Measurements from ENCODE around the gene TNFRSF25. TPM values are rescaled to one million over a fixed set of nuclear protein-coding genes. Genes with fewer than 3 reads are reported as not detected.
"Not testable (repeated sequence)": the region's sequence is repeated elsewhere in the genome, so short reads cannot be mapped to it uniquely, and the experiment has no call there.

The TNFRSF25 gene
- total RNA-seq, 2 experiments from 2014 or later = 47.7 to 55.8 TPM

DNA sequence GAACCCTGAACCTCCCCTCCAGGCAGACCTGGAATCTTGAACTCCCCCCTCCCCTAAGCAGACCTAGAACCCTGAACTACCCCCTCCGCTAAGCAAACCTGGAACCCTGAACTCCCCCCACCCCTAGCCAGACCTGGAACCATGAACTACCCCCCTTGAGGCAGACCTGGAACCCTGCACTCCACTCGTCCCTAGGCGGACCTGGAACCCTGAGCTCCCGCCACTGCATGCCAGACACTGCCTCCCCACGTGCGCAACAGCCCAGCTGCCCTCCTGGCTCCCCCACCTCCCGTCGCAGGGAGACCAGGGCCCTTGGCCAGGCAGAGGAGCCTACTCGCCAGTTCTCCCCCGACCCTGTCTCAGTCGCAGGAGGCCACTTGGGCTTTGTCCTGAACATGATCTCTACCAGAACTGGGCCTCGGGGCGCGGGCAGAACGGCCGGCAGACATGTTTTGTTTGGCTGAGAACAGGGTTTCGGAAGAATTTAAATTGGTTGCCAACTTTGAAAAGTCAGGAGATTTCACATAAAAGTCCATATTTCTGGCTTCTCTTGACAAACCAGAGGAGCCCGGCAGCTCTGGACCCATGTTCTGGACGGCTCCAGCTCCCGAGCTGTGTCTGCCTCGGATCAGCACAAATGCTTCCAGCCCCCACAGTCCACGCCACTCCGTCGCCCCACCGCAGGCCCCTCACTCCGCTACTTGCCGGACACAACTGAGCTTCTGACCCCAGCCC lies 34.7 kb upstream of the TNFRSF25 start:
- ChIA-PET POLR2A (no interaction called here), CTCF (no interaction called here)
- Mint-ChIP-seq H3K27me3 (ENCODE audit: low read depth) (peaks cover 18% of the 10 kb centered on the region), H3K4me1 (ENCODE audit: low read depth) (peaks cover 17% of the 10 kb centered on the region), H3K4me3 (no peak overlapping the region), H3K27ac (no peak overlapping the region), H3K36me3 (ENCODE audit: low read depth) (no peaks in the 10 kb centered on the region), H3K9me3 (ENCODE audit: insufficient read depth) (no peaks in the 10 kb centered on the region)
- no peak for DNase-seq
- no peak for ATAC-seq

DNA sequence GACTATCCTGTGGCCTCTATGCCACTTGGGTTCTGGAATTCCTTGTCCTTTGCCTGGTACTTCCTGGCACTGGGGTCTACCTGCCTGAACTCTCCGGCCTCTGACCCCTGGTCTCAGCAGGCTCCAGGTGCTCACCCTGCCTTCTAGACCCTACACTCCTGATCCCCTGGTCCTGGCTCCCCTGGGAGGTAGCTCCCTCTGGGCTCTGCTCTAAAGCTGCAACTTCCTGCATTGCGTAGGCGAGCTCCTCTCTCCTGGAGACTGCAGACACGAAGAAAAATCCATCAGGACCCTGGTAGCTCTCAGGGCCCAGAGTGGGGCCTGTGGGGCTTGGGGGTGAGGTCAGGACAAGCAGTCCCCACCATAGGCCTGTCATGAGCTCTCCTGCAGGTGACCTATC lies 33.3 kb upstream of the TNFRSF25 start:
- DNase-seq = no peak
- no peak for ATAC-seq
- no peak overlapping the region for H3K27ac Mint-ChIP-seq
- H3K27me3 Mint-ChIP-seq (ENCODE audit: low read depth) = peaks cover 19% of the 10 kb centered on the region
- ChIA-PET POLR2A (interaction anchor here (0.8 to 1.1 kb wide), 2 partner anchors 9 to 55 kb away, joined by 3 read pairs; partner anchors contain the start of gene NOL9), CTCF (interaction anchor here (0.8 to 2.8 kb wide), 2 partner anchors 9 to 147 kb away, joined by 4 to 8 read pairs; no protein-coding TSS in a partner anchor)
- no peaks in the 10 kb centered on the region for H3K9me3 Mint-ChIP-seq (ENCODE audit: insufficient read depth)
- peaks cover 20% of the 10 kb centered on the region for H3K4me1 Mint-ChIP-seq (ENCODE audit: low read depth)
- no peaks in the 10 kb centered on the region for H3K36me3 Mint-ChIP-seq (ENCODE audit: low read depth)
- no peak overlapping the region for H3K4me3 Mint-ChIP-seq

DNA sequence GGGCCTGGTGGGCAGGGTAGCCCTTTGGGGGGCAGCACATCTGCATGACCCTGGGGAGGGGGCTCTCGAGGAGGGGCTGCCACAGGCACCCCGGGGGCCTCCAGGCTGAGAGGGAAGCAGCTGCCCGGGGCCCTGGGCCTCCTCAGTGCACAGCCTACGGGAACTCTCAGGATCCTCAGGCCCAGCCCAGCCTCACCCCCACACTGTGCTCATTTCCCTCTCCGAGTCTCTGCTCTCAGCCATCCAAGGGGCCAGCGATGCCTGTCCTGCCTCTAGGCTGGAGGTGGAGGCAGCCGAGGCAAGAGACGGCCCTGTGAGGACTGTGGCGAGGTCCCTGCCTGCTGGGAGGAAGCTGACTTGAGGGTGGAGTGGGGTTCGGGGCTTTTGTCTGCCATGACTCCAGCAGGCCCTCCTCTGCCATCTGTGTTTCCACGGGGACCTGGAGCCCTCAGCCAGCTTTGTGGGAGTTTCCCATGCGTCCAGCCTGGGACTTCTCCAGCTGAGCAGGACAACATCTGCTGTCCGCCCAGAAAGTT lies 32.7 kb upstream of the TNFRSF25 start:
- DNase-seq (no peak), ATAC-seq (no peak)
- ChIA-PET POLR2A (interaction anchor here (0.8 to 1.1 kb wide), 2 partner anchors 9 to 56 kb away, joined by 3 read pairs; partner anchors contain the start of gene NOL9), CTCF (interaction anchor here (1.2 to 2.8 kb wide), 2 partner anchors 56 to 148 kb away, joined by 5 to 8 read pairs; partner anchors contain the start of genes NOL9 and TAS1R1)
- Mint-ChIP-seq H3K4me3 (no peak overlapping the region), H3K27me3 (ENCODE audit: low read depth) (peaks cover 19% of the 10 kb centered on the region), H3K4me1 (ENCODE audit: low read depth) (peaks cover 20% of the 10 kb centered on the region), H3K27ac (no peak overlapping the region), H3K36me3 (ENCODE audit: low read depth) (no peaks in the 10 kb centered on the region), H3K9me3 (ENCODE audit: insufficient read depth) (no peaks in the 10 kb centered on the region)

DNA sequence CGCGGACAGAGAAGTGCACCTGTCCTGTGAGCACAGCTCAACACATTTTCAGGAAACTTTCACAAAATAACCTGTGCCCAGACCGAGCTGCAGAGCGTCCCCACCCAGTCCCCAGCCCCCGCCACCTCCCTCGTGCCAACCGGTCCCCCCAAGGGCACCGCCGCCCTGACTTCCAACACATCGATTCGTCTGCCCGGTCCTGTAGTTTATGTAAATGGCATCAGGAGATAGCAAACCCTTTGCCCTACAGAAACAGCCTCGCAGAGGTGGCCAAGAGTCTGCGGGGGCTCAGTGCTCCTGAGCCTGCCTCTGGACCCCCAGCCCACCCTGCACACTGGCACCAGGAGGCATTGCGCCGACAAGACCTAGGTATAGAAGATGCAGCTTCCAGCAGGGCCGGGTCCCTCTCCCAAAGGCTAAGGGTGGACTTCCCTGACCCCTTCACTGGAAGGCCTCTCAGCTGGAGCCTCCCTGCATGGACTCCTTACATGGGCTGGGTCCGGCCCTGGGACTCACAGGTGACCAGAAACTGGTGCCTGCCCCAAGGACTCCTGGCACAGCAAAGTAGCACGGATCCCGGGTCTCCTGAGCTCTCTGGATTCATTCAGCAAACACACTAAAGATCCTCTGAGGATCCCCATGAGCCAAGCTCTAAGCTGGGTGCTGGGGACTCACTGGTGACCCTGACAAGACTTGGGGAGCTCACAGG lies 32.0 kb upstream of the TNFRSF25 start:
- Mint-ChIP-seq H3K27me3 (ENCODE audit: low read depth) (peaks cover 19% of the 10 kb centered on the region), H3K4me1 (ENCODE audit: low read depth) (peaks cover 24% of the 10 kb centered on the region), H3K4me3 (peak overlapping the region; percentile 63), H3K9me3 (ENCODE audit: insufficient read depth) (no peaks in the 10 kb centered on the region), H3K36me3 (ENCODE audit: low read depth) (no peaks in the 10 kb centered on the region), H3K27ac (no peak overlapping the region)
- POLR2A ChIA-PET = no interaction called here
- ATAC-seq (no peak), DNase-seq (no peak)
- CTCF ChIA-PET = interaction anchor here (1.2 to 2.8 kb wide), 2 partner anchors 57 to 148 kb away, joined by 5 to 8 read pairs; partner anchors contain the start of genes NOL9 and TAS1R1

GRCh38 chr1:6497215-6497866 lies 31.4 kb upstream of the TNFRSF25 start:
- ChIA-PET POLR2A (no interaction called here), CTCF (interaction anchor here (1.2 to 2.8 kb wide), 2 partner anchors 57 to 149 kb away, joined by 5 to 8 read pairs; partner anchors contain the start of genes NOL9 and TAS1R1)
- H3K36me3 Mint-ChIP-seq (ENCODE audit: low read depth) = no peaks in the 10 kb centered on the region
- peak; percentile 81 for ATAC-seq
- H3K9me3 Mint-ChIP-seq (ENCODE audit: insufficient read depth) = no peaks in the 10 kb centered on the region
- peaks cover 31% of the 10 kb centered on the region for H3K4me1 Mint-ChIP-seq (ENCODE audit: low read depth)
- no peak overlapping the region for H3K27ac Mint-ChIP-seq
- peak; percentile 62 for DNase-seq
- peak overlapping the region; percentile 63 for H3K4me3 Mint-ChIP-seq
- peaks cover 19% of the 10 kb centered on the region for H3K27me3 Mint-ChIP-seq (ENCODE audit: low read depth)

GRCh38 chr1:6496890-6497214 lies 30.9 kb upstream of the TNFRSF25 start:
- Mint-ChIP-seq H3K27ac (no peak overlapping the region), H3K4me1 (ENCODE audit: low read depth) (peaks cover 34% of the 10 kb centered on the region), H3K27me3 (ENCODE audit: low read depth) (peaks cover 19% of the 10 kb centered on the region), H3K9me3 (ENCODE audit: insufficient read depth) (no peaks in the 10 kb centered on the region), H3K36me3 (ENCODE audit: low read depth) (no peaks in the 10 kb centered on the region), H3K4me3 (peak overlapping the region; percentile 49)
- ChIA-PET CTCF (no interaction called here), POLR2A (no interaction called here)
- no peak for DNase-seq
- no peak for ATAC-seq

- no peaks in the 10 kb centered on the region for H3K36me3 Mint-ChIP-seq (ENCODE audit: low read depth)
- peak overlapping the region; percentile 49 for H3K4me3 Mint-ChIP-seq
- H3K27me3 Mint-ChIP-seq (ENCODE audit: low read depth) = peaks cover 18% of the 10 kb centered on the region
- peaks cover 39% of the 10 kb centered on the region for H3K4me1 Mint-ChIP-seq (ENCODE audit: low read depth)
- ChIA-PET POLR2A (interaction anchor here (0.6 kb wide), 1 partner anchor 11 kb away, joined by 3 read pairs; no protein-coding TSS in a partner anchor), CTCF (no interaction called here)
- H3K27ac Mint-ChIP-seq = no peak overlapping the region
- no peaks in the 10 kb centered on the region for H3K9me3 Mint-ChIP-seq (ENCODE audit: insufficient read depth)
- ATAC-seq (no peak), DNase-seq (no peak)
Observed at GRCh38 chr1:6496365-6496721, 30.4 kb upstream of the TNFRSF25 start.

GRCh38 chr1:6495540-6496364 lies 29.8 kb upstream of the TNFRSF25 start:
- no peak for DNase-seq
- ChIA-PET CTCF (no interaction called here), POLR2A (interaction anchor here (0.6 kb wide), 1 partner anchor 12 kb away, joined by 3 read pairs; no protein-coding TSS in a partner anchor)
- H3K4me1 Mint-ChIP-seq (ENCODE audit: low read depth) = peaks cover 43% of the 10 kb centered on the region
- H3K4me3 Mint-ChIP-seq = peak overlapping the region; percentile 49
- no peak for ATAC-seq
- no peaks in the 10 kb centered on the region for H3K36me3 Mint-ChIP-seq (ENCODE audit: low read depth)
- peaks cover 17% of the 10 kb centered on the region for H3K27me3 Mint-ChIP-seq (ENCODE audit: low read depth)
- H3K9me3 Mint-ChIP-seq (ENCODE audit: insufficient read depth) = no peaks in the 10 kb centered on the region
- H3K27ac Mint-ChIP-seq = peak overlapping the region; percentile 34

GRCh38 chr1:6495041-6495441 lies 29.1 kb upstream of the TNFRSF25 start:
- no peaks in the 10 kb centered on the region for H3K36me3 Mint-ChIP-seq (ENCODE audit: low read depth)
- H3K27ac Mint-ChIP-seq = no peak overlapping the region
- H3K27me3 Mint-ChIP-seq (ENCODE audit: low read depth) = peaks cover 17% of the 10 kb centered on the region
- ATAC-seq (no peak), DNase-seq (no peak)
- no peaks in the 10 kb centered on the region for H3K9me3 Mint-ChIP-seq (ENCODE audit: insufficient read depth)
- peaks cover 43% of the 10 kb centered on the region for H3K4me1 Mint-ChIP-seq (ENCODE audit: low read depth)
- ChIA-PET POLR2A (no interaction called here), CTCF (no interaction called here)
- no peak overlapping the region for H3K4me3 Mint-ChIP-seq

DNA sequence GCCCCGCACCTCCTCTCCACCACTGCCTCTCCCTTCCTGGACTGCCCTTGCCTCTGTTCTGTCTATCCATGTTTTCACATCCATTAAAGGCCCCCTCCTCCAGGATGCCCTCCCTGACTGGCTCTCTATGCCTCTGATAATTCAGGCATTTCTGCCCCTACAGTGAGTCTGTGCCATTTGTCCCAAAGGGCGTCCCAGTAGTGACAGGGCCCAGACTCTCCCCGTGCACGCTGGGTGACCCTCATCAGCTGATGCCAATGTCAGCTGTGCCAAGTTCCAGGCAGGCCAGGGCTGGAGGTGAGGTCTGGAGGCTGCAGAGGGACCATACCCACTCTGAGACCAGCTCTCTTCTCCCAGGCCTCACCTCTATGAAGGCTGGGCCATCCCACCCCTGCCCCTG lies 28.7 kb upstream of the TNFRSF25 start:
- H3K4me1 Mint-ChIP-seq (ENCODE audit: low read depth) = peaks cover 43% of the 10 kb centered on the region
- no peaks in the 10 kb centered on the region for H3K9me3 Mint-ChIP-seq (ENCODE audit: insufficient read depth)
- H3K27me3 Mint-ChIP-seq (ENCODE audit: low read depth) = peaks cover 17% of the 10 kb centered on the region
- no peak overlapping the region for H3K27ac Mint-ChIP-seq
- no peak overlapping the region for H3K4me3 Mint-ChIP-seq
- CTCF ChIA-PET = no interaction called here
- no peak for DNase-seq
- POLR2A ChIA-PET = no interaction called here
- ATAC-seq = no peak
- no peaks in the 10 kb centered on the region for H3K36me3 Mint-ChIP-seq (ENCODE audit: low read depth)

DNA sequence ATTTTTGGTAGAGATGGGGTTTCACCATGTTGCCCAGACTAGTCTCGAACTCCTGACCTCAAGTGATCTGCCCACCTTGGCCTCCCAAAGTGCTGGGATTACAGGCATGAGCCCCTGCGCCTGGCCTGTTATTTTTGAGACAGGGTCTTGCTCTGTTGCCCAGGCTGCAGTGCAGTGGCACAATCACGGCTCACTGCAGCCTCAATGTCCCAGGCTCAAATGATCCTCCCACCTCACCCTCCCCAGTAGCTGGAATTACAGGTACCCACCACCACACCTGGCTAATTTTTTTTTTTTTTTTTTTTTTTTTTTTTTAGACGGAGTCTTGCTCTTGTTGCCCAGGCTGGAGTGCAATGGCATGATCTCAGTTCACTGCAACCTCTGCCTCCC lies 27.9 kb upstream of the TNFRSF25 start:
- CTCF ChIA-PET = interaction anchor here (0.6 to 2.0 kb wide), 4 partner anchors 17 to 153 kb away, joined by 3 to 6 read pairs (median 4); partner anchors contain the start of gene NOL9
- H3K36me3 Mint-ChIP-seq (ENCODE audit: low read depth); DNase-seq; ATAC-seq; H3K27ac Mint-ChIP-seq; H3K9me3 Mint-ChIP-seq (ENCODE audit: insufficient read depth); H3K4me3 Mint-ChIP-seq: not testable (repeated sequence)
- Mint-ChIP-seq H3K27me3 (ENCODE audit: low read depth) (peaks cover 17% of the 10 kb centered on the region), H3K4me1 (ENCODE audit: low read depth) (peaks cover 43% of the 10 kb centered on the region)
- POLR2A ChIA-PET = interaction anchor here (0.5 to 1.2 kb wide), 2 partner anchors 28 to 145 kb away, joined by 3 to 5 read pairs; partner anchors contain the start of gene TNFRSF25

Data from activated CD8-positive, alpha-beta T cell treated with anti-CD3 and anti-CD28 coated beads, Interleukin-2, amount 10 ng/mL, durations not matched to agents 7 days and 5 days (primary cell).